AG09309 (cell line): ENCODE results near the gene ZKSCAN5.

ENCODE experiments used
- DNase-seq: peaks from one replicate; pipeline ENCODE4 v3.0.0-alpha.2; 2010; ENCODE audit warnings: low read depth
- H3K4me3 ChIP-seq: 2 replicates; pipeline ENCODE4 v1.5.1; 2011; ENCODE audit warnings: mild to moderate bottlenecking, low read depth, low read length, moderate library complexity; ENCODE audit not compliant: control insufficient read depth
- CTCF ChIP-seq: IDR thresholded peaks from 2 replicates; pipeline ENCODE4 v1.5.1; 2011; ENCODE audit warnings: mild to moderate bottlenecking, low read depth, low read length, inconsistent platforms; ENCODE audit not compliant: insufficient read depth, control insufficient read depth; ENCODE audit errors: missing control alignments

Gene ZKSCAN5

GRCh38 chr7:99551767-99552463 lies 47.5 kb downstream of the ZKSCAN5 start, which contains the start of gene FAM200A:
TSS of gene FAM200A (minus strand) at chr7:99552114. CDS start at chr7:99548407, 3,707 bp downstream.
- H3K4me3 ChIP-seq = peak within 1 kb of the TSS; percentile 100
- no peak for TF ChIP-seq CTCF
- peak; percentile 64 for DNase-seq

DNA sequence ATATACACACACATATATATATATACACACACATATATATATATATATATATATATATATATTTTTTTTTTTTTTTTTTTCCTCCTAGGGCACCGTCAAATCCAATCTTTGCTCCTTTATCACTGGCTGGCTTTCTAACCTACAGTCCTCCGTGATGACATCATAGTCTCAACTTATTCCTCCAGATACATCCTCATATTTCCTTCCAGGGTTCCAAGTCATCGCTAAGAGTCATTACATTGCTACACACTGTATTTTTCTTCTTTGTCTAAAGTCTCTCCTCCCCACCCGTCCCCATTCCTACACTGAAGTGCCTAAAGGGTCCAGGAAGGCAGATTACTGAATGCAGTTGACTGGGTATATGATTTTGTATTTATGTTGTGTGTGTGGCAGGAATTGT lies 48.6 kb downstream of the ZKSCAN5 start:
- TF ChIP-seq CTCF = no peak
- H3K4me3 ChIP-seq = no peak overlapping the region
- DNase-seq = no peak

GRCh38 chr7:99554939-99555338 lies 50.5 kb downstream of the ZKSCAN5 start:
- no peak overlapping the region for H3K4me3 ChIP-seq
- TF ChIP-seq CTCF = no peak
- no peak for DNase-seq

- no peak for DNase-seq
- no peak overlapping the region for H3K4me3 ChIP-seq
- no peak for TF ChIP-seq CTCF
These were observed 52.7 kb downstream of the ZKSCAN5 start for GRCh38 chr7:99557196-99557607.

DNA sequence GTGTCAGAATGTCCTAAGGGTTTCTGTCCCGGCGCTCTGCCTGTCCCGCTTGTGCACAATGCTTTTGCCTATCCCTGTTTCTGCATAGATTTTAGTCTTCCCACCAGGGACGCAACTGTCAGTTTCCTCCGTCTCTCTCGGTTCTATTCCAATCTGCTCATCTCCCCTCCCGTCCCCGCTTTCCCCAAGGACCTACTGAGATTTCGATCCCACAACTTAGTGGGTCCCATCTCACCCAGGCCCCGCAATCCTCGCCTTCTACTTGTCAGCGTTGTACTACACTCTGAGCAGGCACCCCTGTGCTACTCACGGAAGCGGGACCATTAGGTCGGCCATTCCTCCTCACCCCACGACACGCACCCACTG lies 53.5 kb downstream of the ZKSCAN5 start:
- no peak for TF ChIP-seq CTCF
- DNase-seq = no peak
- H3K4me3 ChIP-seq = peak overlapping the region; percentile 89

GRCh38 chr7:99558306-99559174 lies 54.1 kb downstream of the ZKSCAN5 start, which contains the start of gene ZNF655:
TSS of gene ZNF655 (plus strand) at chr7:99558642. CDS start at chr7:99560560, 1,918 bp downstream.
- no peak for TF ChIP-seq CTCF
- peak; percentile 33 for DNase-seq
- H3K4me3 ChIP-seq = peak within 1 kb of the TSS; percentile 89
